GM12892 (cell line): Measurements from ENCODE around the gene SUCLG1.
"Not testable (repeated sequence)": the region's sequence is repeated elsewhere in the genome, so short reads cannot be mapped to it uniquely, and the experiment has no call there.

Experiments
- DNase-seq: peaks from one replicate; pipeline ENCODE4 v3.0.0; 2011; ENCODE audit not compliant: insufficient read length
- FAIRE-seq: peaks from 2 replicates; lab custom pipeline; 2011; peaks lifted over from hg19 to GRCh38; lab: Jason Lieb, UNC
- POLR2A ChIP-seq: IDR thresholded peaks from 2 replicates; pipeline ENCODE4 v1.6.1; 2011; ENCODE audit warnings: low read depth, low read length, control low read depth
- POLR2AphosphoS5 ChIP-seq: IDR thresholded peaks from 2 replicates; pipeline ENCODE4 v1.6.1; 2011; ENCODE audit warnings: low read depth, low read length, control low read depth
- TAF1 ChIP-seq: IDR thresholded peaks from 2 replicates; pipeline ENCODE4 v1.6.1; 2011; ENCODE audit warnings: low read depth, mild to moderate bottlenecking, control low read depth, low read length, borderline replicate concordance

SUCLG1 gene

DNA sequence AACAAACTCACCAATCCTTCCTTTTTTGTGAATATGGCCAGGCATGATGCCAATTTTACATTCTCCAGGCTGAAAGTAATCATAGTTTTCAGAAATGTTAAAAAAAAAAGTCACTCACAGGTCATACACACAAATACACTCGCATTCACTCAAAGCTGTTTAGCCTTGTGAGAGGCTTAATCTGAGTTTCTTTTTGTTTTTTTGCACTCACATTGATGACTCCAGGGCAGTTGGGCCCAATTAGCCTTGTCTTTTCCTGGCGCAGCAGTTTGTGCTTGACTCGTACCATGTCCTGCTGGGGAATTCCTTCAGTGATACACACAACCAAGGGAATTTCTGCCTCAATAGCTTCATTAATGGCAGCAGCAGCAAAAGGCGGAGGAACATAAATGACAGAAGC lies 18.0 kb downstream of the SUCLG1 start:
- FAIRE-seq = no peak
- no peak for TF ChIP-seq POLR2A
- no peak for TF ChIP-seq TAF1
- TF ChIP-seq POLR2AphosphoS5 = no peak
- DNase-seq = no peak

DNA sequence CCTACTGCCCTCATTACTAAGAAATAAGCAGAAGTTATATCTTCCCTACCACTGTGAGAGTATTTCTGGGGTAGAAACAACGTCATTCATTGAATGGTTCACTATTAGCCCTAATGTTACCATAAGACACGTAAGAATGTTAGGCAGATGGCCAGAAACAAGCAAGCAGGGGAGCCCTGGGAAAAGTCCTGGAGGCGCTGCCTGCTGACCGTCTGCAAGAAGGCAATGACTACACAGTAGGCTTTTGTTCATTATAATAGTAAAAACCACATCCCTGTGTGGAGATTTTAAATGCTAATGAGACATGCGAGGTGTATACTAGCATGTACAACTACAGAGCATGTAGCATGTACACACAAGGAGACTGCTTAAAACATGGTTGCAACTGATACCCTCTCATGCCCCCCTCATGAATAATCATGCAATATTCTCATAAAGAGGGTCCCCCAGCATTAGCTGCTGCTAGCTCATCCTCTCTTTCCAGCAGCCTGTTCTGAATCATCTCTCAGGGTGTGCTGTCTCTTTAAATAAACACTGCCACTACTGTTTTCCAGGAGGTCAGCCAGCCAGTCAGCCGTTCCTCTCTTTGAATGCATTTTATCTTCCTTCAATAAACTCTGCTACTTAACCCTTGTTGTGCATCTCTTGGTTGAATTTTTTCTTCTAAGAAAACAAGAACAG lies 23.6 kb downstream of the SUCLG1 start:
- no peak for FAIRE-seq
- DNase-seq = no peak
- TF ChIP-seq TAF1 = no peak
- TF ChIP-seq POLR2AphosphoS5 = no peak
- no peak for TF ChIP-seq POLR2A

DNA sequence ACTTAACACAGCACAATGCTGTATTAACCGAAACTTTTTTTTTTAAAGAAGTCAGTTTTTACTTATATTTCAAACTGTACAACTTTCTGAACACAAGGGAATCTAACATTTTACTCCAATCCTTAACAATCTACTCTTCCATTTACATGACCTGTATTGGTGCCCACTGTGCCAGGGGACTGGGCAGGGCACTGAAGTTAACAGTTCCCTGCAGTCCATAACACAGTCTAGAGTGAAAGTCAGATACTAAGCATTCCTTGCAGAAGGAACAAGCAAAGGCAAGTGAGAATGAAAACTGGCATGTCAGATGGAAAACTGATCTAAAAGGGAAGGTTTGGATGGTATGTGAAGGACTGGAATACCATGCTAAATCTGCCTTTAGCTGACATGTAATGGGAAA lies 29.8 kb downstream of the SUCLG1 start:
- FAIRE-seq (no peak), DNase-seq (no peak)
- no peak for TF ChIP-seq POLR2A
- no peak for TF ChIP-seq TAF1
- no peak for TF ChIP-seq POLR2AphosphoS5

DNA sequence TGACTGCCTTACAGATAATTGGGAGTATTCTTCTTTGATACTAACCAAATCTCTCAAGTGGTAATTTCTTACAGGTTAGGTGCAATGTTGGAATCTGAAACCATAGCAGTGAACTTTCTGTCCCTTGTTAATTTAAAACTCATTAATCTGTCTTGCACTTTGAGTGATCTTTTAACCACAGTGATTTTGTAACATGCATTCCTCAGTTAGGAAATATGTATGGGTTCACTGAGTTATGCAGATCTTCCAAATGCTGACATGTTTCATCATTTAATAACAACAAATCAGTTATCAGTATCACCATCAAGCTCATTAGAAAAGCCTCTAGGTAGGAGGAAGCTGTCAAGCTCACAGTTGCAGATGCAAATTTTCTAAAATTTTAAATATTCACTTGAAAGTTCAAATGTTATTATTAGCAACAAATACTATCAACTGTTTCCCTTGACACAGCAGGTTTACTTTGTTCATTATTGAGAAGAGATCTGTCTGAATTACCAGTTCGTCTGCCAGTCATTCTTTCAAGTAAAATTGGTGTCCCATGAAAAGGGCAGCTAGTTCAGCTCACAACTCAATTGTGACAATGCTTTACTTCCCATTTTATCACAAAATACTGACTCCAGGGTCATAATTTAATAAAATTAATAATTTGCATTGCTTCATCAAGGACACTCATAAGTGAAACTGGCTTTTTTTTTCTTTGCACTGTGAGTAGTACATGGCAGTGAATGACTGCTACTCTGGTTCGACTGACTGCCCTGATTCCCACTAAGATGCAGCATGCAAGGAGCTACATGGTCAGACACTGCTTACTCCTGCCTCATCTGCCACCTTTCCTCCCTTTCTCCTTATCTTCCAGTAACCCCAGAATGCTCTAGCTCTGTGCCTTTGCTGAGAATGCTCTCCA lies 31.6 kb downstream of the SUCLG1 start:
- TF ChIP-seq POLR2AphosphoS5 = no peak
- no peak for TF ChIP-seq POLR2A
- no peak for TF ChIP-seq TAF1
- FAIRE-seq (peak; percentile 24), DNase-seq (no peak)

DNA sequence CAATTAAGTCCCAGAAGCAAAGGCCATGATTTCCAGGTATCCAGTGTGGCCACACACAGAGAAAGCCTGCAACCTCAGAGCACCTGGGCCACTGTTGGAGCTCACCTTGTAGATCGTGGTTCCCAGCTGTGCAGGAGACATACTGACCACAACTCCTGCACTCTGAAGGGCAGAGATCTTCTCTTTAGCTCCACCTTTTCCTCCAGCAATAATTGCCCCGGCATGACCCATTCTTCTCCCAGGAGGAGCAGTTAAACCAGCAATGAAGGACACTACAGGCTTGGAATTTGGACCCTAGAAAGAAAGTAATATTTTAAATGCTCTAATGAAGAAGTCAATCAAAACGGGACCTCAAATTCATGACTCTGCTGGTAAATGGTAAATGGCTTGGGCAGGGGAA lies 33.8 kb downstream of the SUCLG1 start:
- TF ChIP-seq TAF1 (no peak), POLR2A (no peak), POLR2AphosphoS5 (no peak)
- no peak for FAIRE-seq
- DNase-seq = no peak

DNA sequence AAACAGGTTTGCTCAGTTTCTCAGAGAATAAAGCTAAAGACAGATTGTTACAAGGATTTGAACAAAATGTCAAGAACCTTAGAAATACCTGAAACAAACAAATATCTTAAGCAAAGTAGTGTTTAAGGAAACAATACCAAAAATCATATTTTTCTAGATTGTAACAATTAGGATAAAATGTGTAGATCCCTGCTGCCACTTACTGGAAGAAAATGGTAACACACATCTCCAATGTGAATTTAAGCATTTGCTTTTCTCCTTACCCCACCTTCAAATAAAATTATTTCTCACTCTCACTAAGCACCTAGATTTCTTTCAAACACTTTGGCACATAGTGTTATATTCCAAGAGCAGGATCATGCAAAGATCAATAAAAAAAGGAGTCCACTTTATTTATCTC lies 34.9 kb downstream of the SUCLG1 start:
- DNase-seq (no peak), FAIRE-seq (no peak)

DNA sequence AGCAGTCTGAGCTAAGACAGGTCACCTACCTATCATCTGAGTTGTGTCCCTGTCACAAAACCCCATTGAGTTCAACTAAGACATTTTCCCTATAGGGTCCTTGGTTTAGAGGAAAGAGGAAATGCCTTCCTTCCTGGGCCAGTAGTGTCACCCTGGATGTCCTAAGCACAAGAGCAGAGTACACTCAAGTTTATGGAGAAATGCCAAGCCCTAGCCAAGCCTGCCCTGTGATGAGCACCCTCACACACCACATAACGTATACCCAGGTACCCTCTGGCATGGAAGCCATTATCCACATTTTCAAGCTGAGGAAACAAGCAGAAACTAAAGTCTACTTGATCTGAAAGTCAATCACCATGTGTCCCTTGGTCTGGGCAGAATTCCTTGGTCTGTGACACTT lies 37.3 kb downstream of the SUCLG1 start:
- DNase-seq = no peak
- no peak for TF ChIP-seq POLR2A
- no peak for TF ChIP-seq TAF1
- no peak for TF ChIP-seq POLR2AphosphoS5
- no peak for FAIRE-seq

More for the DNA sequence above, 34.9 kb downstream of the SUCLG1 start:
- TF ChIP-seq TAF1 (no peak), POLR2A (no peak), POLR2AphosphoS5 (no peak)

DNA sequence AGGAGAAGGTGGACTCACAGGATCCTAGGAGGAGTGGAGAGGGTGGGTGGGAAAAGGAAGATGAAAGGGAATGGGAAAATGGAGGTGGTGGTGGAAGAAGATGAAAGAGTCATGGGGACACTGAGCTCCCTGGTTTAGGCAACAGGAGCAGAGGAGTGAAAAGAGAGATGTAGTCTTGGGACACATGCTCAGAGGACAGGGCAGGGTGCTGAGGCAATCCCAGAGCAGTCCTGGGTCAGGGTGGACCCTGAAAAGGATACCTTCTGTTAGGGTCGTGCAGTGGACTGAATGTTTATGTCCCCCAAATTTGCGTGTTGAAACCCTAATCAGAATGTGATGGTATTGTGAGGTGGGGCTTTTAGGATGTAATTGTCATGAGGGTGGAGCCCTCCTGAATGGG lies 37.9 kb downstream of the SUCLG1 start:
- TF ChIP-seq POLR2AphosphoS5 (no peak), POLR2A (no peak), TAF1 (no peak)
- FAIRE-seq (no peak), DNase-seq (no peak)

DNA sequence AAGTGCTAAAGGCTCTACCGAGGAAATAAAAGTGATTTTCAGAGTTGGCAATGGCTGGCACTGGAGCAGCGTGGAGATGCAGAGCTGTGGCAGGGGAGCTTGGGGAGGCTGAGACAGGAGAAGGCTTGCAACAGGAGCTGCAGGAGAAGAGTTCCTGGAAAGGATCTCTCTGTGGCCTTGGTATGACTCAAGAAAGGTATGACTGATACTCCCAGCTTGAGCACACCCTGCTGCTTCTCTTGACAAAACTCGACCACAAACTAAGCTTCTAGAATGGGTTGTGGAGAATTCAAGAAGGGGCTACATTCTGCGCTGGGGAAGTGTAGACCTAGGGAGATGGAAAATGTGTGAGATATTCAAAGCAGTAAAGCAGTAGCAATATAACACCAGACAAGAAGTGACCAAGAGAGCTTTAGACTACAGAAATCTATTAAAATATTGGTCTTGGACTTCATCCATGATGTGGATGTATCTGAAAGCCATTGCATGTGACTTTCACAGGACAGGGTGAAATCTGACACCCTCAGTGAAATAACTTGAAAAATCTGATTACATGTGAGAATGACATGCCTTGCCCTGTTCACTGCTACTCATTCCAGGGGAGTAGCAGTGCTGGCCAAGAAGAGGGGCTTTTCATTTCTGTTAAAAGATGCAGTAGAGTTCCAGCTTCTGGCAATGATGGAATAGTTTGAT lies 41.5 kb downstream of the SUCLG1 start:
- no peak for DNase-seq
- no peak for FAIRE-seq

DNA sequence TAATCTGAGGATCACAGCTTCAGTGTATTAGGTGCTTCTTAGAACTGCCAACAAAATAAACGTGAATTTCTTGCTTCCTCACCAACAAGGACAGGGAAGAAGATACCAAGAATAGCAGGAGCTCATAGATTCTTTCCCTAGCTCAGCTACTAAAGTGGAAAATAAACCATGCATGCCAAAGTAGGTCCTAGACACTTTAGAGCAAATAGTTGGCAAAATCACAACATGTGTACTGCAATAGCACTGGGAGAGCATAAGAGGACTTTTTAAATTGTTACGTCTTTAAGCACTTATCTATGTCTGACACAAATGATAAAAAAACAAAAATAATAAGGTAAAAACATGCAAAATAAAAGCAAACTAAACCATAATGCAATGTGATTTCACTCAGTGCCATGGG lies 49.5 kb downstream of the SUCLG1 start:
- FAIRE-seq (no peak), DNase-seq (no peak)
- TF ChIP-seq TAF1 = no peak
- TF ChIP-seq POLR2AphosphoS5 = no peak
- no peak for TF ChIP-seq POLR2A

More for the DNA sequence above, 41.5 kb downstream of the SUCLG1 start:
- no peak for TF ChIP-seq POLR2AphosphoS5
- no peak for TF ChIP-seq POLR2A
- TF ChIP-seq TAF1 = no peak

DNA sequence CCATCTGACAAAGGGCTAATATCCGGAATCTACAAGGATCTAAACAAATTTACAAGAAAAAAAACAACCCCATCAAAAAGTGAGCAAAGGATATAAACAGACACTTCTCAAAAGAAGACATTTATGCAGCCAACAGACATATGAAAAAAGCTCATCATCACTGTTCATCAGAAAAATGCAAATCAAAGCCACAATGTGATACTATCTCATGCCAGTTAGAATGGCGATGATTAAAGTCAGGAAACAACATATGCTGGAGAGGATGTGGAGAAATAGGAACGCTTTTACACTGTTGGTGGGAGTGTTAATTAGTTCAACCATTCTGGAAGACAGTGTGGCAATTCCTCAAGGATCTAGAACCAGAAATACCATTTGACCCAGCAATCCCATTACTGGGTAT lies 57.0 kb downstream of the SUCLG1 start:
- FAIRE-seq, DNase-seq: not testable (repeated sequence)

DNA sequence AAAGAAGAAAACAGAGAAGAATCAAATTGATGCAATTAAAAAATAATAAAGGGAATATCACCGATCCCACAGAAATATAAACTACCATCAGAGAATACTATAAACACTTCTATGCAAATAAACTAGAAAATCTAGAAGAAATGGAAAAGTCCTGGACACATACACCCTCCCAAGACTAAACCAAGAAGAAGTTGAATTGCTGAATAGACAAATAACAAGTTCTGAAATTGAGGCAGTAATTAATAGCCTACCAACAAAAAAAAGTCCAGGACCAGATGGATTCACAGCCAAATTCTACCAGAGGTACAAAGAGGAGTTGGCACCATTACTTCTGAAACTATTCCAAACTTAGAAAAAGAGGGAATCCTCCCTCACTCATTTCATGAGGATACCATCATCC lies 59.2 kb downstream of the SUCLG1 start:
- not testable (repeated sequence) for FAIRE-seq, DNase-seq
